HCT116 (cell line): ENCODE measurements around the gene NSFL1C. TPM values are rescaled to one million over a fixed set of nuclear protein-coding genes. Genes with fewer than 3 reads are reported as not detected.

Source experiments
- ATAC-seq: fragments of 200-7000 bp; cut with Tn5 transposase; 2 replicates; pipeline ENCODE4 v1.9.1; 2020; ENCODE audit warnings: mild to moderate bottlenecking, moderate library complexity
- BruUV-seq: library from RNA; stranded (reverse); fragments of 400-500 nt; replicated peaks from 2 replicates; lab custom pipeline; 2021; lab: Mats Ljungman, UMichigan
- CTCF ChIA-PET: fragments of 300-600 bp; sonication (Branson Sonifier 250); formaldehyde crosslinking; loops from one replicate; lab custom pipeline; 2021; ENCODE audit warnings: antibody characterized with exemption; lab: Charles Lee
- POLR2A ChIA-PET: fragments of 300-600, 350-600 bp; sonication (Branson Sonifier 250); formaldehyde crosslinking; loops from one replicate; lab custom pipeline; 2021; ENCODE audit warnings: antibody characterized with exemption; lab: Charles Lee
- RAD21 ChIA-PET, 2 experiments: fragments of 300-600 bp; sonication (Branson Sonifier 250); formaldehyde crosslinking; loops; one replicate each; lab custom pipeline; 2023; ENCODE audit warnings: low total read pairs in 2 of 2; ENCODE audit not compliant: uncharacterized antibody in 2 of 2, unreplicated experiment in 2 of 2, low non-redundant PET in 1 of 2; lab: Charles Lee
- DNase-seq: peaks from one replicate; pipeline ENCODE4 v3.0.0-alpha.2; 2010; ENCODE audit warnings: low read depth, low spot score
- H2AFZ ChIP-seq: fragments of 200-600 bp; shearing (Covaris generic), sonication (generic); 2 replicates; pipeline ENCODE4 v1.6.1; 2017; ENCODE audit warnings: low read depth, mixed run types, mixed read lengths, antibody characterized with exemption, low read length; ENCODE audit not compliant: poor library complexity, severe bottlenecking
- H3K27ac ChIP-seq: 2 replicates; pipeline ENCODE4 v1.5.1; 2012; ENCODE audit warnings: low read depth, low read length
- H3K27me3 ChIP-seq: fragments of 200-600 bp; sonication (generic); 2 replicates; pipeline ENCODE4 v1.6.1; 2016; ENCODE audit warnings: mixed run types, low read length, mixed read lengths; ENCODE audit not compliant: insufficient read depth
- H3K36me3 ChIP-seq, 2 experiments: fragments of 200-500 bp in 1 of 2; fragments of 200-600 bp in 1 of 2; sonication (Bioruptor generic) in 1 of 2; sonication (generic) in 1 of 2; 2 replicates each; pipeline versions ENCODE4 v1.5.1 to v1.6.1; 2014 to 2016; ENCODE audit warnings: low read length in 2 of 2, inconsistent platforms in 1 of 2, mixed read lengths in 1 of 2, mixed run types in 1 of 2; ENCODE audit not compliant: insufficient read depth in 2 of 2, control insufficient read depth in 1 of 2
- H3K4me1 ChIP-seq, 2 experiments: fragments of 200-600 bp in 1 of 2; sonication (generic) in 1 of 2; 2 replicates each; pipeline versions ENCODE4 v1.5.1 to v1.6.1; 2012 to 2017; ENCODE audit warnings: low read length in 2 of 2, inconsistent platforms in 1 of 2, mild to moderate bottlenecking in 1 of 2, mixed read lengths in 1 of 2, mixed run types in 1 of 2, moderate library complexity in 1 of 2; ENCODE audit not compliant: insufficient read depth in 2 of 2, control insufficient read depth in 1 of 2
- H3K4me2 ChIP-seq: fragments of 200-600 bp; sonication (generic); 2 replicates; pipeline ENCODE4 v1.6.1; 2017; ENCODE audit warnings: mixed run types, low read length, mixed read lengths
- H3K4me3 ChIP-seq, 2 experiments: fragments of 200-600 bp in 1 of 2; sonication (generic) in 1 of 2; replicated peaks in 1 of 2; 2 replicates each; pipeline ENCODE4 v1.5.1; 2011 to 2016; ENCODE audit warnings: low read length in 2 of 2, control low read depth in 1 of 2, low read depth in 1 of 2, mild to moderate bottlenecking in 1 of 2, mixed read lengths in 1 of 2, mixed run types in 1 of 2
- H3K79me2 ChIP-seq: fragments of 200-600 bp; sonication (generic); 2 replicates; pipeline ENCODE4 v1.6.1; 2017; ENCODE audit warnings: mild to moderate bottlenecking, mixed run types, low read length, moderate library complexity, mixed read lengths; ENCODE audit not compliant: insufficient read depth
- H3K9ac ChIP-seq: fragments of 200-600 bp; sonication (generic); 2 replicates; pipeline ENCODE4 v1.6.1; 2016; ENCODE audit warnings: low read length, mixed read lengths
- H3K9me2 ChIP-seq: fragments of 200-600 bp; sonication (generic), shearing (Covaris generic); 2 replicates; pipeline ENCODE4 v1.6.1; 2017; ENCODE audit warnings: mixed run types, mild to moderate bottlenecking, moderate library complexity; ENCODE audit not compliant: insufficient read depth
- H3K9me3 ChIP-seq, 2 experiments: fragments of 200-500 bp in 1 of 2; fragments of 200-600 bp in 1 of 2; sonication (Bioruptor generic) in 1 of 2; sonication (generic) in 1 of 2; 2 replicates each; pipeline ENCODE4 v1.6.1; 2014 to 2017; ENCODE audit warnings: low read length in 2 of 2, mixed read lengths in 2 of 2, inconsistent platforms in 1 of 2, low read depth in 1 of 2, mild to moderate bottlenecking in 1 of 2, mixed run types in 1 of 2, moderate library complexity in 1 of 2; ENCODE audit not compliant: control insufficient read depth in 1 of 2, insufficient read depth in 1 of 2
- H4K20me1 ChIP-seq: fragments of 200-600 bp; sonication (generic), shearing (Covaris generic); 2 replicates; pipeline ENCODE4 v1.6.1; 2017; ENCODE audit warnings: mixed run types, mild to moderate bottlenecking, moderate library complexity; ENCODE audit not compliant: insufficient read depth
- CBX3 ChIP-seq: IDR thresholded peaks from 2 replicates; pipeline ENCODE4 v1.6.1; 2012; ENCODE audit warnings: low read depth
- CEBPB ChIP-seq: IDR thresholded peaks from 2 replicates; pipeline ENCODE4 v1.6.1; 2012; ENCODE audit warnings: low read depth
- EGR1 ChIP-seq: IDR thresholded peaks from 2 replicates; pipeline ENCODE4 v1.6.1; 2012; ENCODE audit warnings: low read depth
- ELF1 ChIP-seq: IDR thresholded peaks from 2 replicates; pipeline ENCODE4 v1.6.1; 2012; ENCODE audit warnings: low read depth, borderline replicate concordance
- EZH2 ChIP-seq: fragments of 200-600 bp; sonication (generic); IDR thresholded peaks from 2 replicates; pipeline ENCODE4 v1.6.1; 2017; ENCODE audit warnings: antibody characterized with exemption, mixed run types
- JUND ChIP-seq: IDR thresholded peaks from 2 replicates; pipeline ENCODE4 v1.6.1; 2012
- RAD21 ChIP-seq: IDR thresholded peaks from 2 replicates; pipeline ENCODE4 v1.6.1; 2012; ENCODE audit warnings: low read depth, mild to moderate bottlenecking
- SP1 ChIP-seq: IDR thresholded peaks from 2 replicates; pipeline ENCODE4 v1.6.1; 2012; ENCODE audit warnings: low read depth
- SRF ChIP-seq: IDR thresholded peaks from 2 replicates; pipeline ENCODE4 v1.6.1; 2012; ENCODE audit warnings: low read depth
- TCF7L2 ChIP-seq: IDR thresholded peaks from 2 replicates; pipeline ENCODE4 v1.7.0; 2011; ENCODE audit warnings: borderline replicate concordance, inconsistent platforms; ENCODE audit not compliant: insufficient read depth, insufficient read length; ENCODE audit errors: extremely low read depth
- YY1 ChIP-seq: IDR thresholded peaks from 2 replicates; pipeline ENCODE4 v1.6.1; 2011; ENCODE audit warnings: low read length, low read depth, moderate library complexity, mild to moderate bottlenecking; ENCODE audit not compliant: insufficient replicate concordance; ENCODE audit errors: extremely low read depth
- ZNF274 ChIP-seq: fragments of 200-500 bp; sonication (Bioruptor generic); IDR thresholded peaks from 2 replicates; pipeline ENCODE4 v1.6.1; 2014; ENCODE audit warnings: mild to moderate bottlenecking, low read depth, low read length, inconsistent platforms
- intact Hi-C: fragments of 100-400 bp; cut with micrococcal nuclease; formaldehyde crosslinking; loops from 2 replicates; pipeline ENCODE4 v1.10.0; 2022
- total RNA-seq: library from RNA; stranded (reverse); gene quantifications from one replicate; pipeline ENCODE4 v1.2.1, GENCODE V29; 2021; ENCODE audit not compliant: unreplicated experiment
- TF ChIP-seq, protein P1 (sequence below), 3 experiments: fragments of 200-600 bp in 1 of 3; sonication (generic) in 1 of 3; IDR thresholded peaks in 2 of 3; conservative IDR thresholded peaks in 1 of 3; 2 replicates each; pipeline ENCODE4 v1.5.1; 2012 to 2017; ENCODE audit warnings: low read depth in 2 of 3, low read length in 2 of 3, antibody characterized with exemption in 1 of 3, borderline replicate concordance in 1 of 3, control low read depth in 1 of 3, mild to moderate bottlenecking in 1 of 3, mixed read lengths in 1 of 3, mixed run types in 1 of 3, moderate library complexity in 1 of 3; ENCODE audit not compliant: insufficient read depth in 1 of 3
- TF ChIP-seq, protein P2 (sequence below): IDR thresholded peaks from 2 replicates; pipeline ENCODE4 v1.6.1; 2012; ENCODE audit warnings: low read depth
- TF ChIP-seq, protein P3 (sequence below): IDR thresholded peaks from 2 replicates; pipeline ENCODE4 v1.6.1; 2012
- TF ChIP-seq, protein P4 (sequence below): IDR thresholded peaks from 2 replicates; pipeline ENCODE4 v1.6.1; 2012

Gene NSFL1C
- total RNA-seq, 1 experiment from 2014 or later: 93.4 TPM

DNA sequence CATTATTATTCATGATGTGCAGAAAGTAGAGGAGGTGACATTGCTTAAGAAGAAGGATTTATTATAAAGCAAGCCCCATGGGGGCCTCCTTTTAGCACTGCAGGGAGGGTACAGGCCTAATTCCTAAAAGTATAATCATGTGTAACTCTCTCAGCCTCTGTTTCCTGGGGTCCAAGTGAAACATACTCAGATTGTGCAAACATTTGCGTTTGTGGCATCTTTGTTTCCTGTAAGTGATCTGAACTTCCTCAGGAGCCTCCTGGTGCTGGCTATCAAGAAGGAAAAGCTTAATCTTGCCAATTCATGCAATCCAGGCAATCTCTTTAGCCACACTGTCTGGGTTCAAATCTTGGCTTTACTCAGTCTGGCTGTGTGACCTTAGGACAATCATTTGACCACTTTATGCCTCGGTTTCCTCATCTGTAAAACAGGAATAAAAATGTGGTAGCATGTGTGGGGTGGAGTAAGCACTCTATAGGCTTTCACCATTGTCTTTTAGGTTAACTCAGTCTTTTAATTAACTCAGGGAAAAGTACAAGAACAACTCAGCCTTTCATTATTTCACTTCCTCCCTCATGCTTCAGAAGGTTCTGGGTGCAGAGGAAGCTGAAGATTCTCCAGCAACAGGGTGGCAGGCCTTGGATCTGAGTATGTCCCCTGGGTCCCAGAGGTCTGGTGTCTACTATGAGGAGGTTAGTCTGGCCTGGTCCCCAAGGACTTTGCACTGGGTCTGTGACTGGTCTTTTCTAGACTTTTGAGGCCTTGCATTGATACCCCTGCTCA, 25.4 kb upstream of the NSFL1C start:
- no peak overlapping the region for H2AFZ ChIP-seq
- H4K20me1 ChIP-seq: no peaks in the 10 kb centered on the region
- H3K9me3 ChIP-seq: no peaks in the 10 kb centered on the region; a peak in 1 of 4 replicates
- no peak for ATAC-seq
- no peak overlapping the region for H3K4me2 ChIP-seq
- no peaks in the 10 kb centered on the region for H3K36me3 ChIP-seq
- no peak overlapping the region for H3K27ac ChIP-seq
- BruUV-seq: no TSS peak
- H3K4me1 ChIP-seq: peaks cover 0 to 18% of the 10 kb centered on the region in 2 experiments; a peak in 2 of 4 replicates
- no peak overlapping the region for H3K4me3 ChIP-seq
- CTCF ChIA-PET: no interaction called here
- no peaks in the 10 kb centered on the region for H3K79me2 ChIP-seq
- POLR2A ChIA-PET: no interaction called here
- H3K9me2 ChIP-seq: no peaks in the 10 kb centered on the region
- TF ChIP-seq EGR1 (no peak), YY1 (no peak), JUND (no peak), CEBPB (no peak), EZH2 (no peak), ZNF274 (no peak), RAD21 (no peak), CBX3 (no peak), ELF1 (no peak), SRF (no peak), SP1 (no peak), TCF7L2 (no peak)
- TF ChIP-seq, protein P1, sequence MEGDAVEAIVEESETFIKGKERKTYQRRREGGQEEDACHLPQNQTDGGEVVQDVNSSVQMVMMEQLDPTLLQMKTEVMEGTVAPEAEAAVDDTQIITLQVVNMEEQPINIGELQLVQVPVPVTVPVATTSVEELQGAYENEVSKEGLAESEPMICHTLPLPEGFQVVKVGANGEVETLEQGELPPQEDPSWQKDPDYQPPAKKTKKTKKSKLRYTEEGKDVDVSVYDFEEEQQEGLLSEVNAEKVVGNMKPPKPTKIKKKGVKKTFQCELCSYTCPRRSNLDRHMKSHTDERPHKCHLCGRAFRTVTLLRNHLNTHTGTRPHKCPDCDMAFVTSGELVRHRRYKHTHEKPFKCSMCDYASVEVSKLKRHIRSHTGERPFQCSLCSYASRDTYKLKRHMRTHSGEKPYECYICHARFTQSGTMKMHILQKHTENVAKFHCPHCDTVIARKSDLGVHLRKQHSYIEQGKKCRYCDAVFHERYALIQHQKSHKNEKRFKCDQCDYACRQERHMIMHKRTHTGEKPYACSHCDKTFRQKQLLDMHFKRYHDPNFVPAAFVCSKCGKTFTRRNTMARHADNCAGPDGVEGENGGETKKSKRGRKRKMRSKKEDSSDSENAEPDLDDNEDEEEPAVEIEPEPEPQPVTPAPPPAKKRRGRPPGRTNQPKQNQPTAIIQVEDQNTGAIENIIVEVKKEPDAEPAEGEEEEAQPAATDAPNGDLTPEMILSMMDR (IDR thresholded peaks at IDR 0.05 in 2 of 3, conservative IDR thresholded peaks at IDR 0.05 in 1 of 3; ENCODE audit: borderline replicate concordance in 1 of 3, insufficient read depth in 1 of 3, low read depth in 2 of 3, low read length in 2 of 3): no peak
- TF ChIP-seq, protein P2, sequence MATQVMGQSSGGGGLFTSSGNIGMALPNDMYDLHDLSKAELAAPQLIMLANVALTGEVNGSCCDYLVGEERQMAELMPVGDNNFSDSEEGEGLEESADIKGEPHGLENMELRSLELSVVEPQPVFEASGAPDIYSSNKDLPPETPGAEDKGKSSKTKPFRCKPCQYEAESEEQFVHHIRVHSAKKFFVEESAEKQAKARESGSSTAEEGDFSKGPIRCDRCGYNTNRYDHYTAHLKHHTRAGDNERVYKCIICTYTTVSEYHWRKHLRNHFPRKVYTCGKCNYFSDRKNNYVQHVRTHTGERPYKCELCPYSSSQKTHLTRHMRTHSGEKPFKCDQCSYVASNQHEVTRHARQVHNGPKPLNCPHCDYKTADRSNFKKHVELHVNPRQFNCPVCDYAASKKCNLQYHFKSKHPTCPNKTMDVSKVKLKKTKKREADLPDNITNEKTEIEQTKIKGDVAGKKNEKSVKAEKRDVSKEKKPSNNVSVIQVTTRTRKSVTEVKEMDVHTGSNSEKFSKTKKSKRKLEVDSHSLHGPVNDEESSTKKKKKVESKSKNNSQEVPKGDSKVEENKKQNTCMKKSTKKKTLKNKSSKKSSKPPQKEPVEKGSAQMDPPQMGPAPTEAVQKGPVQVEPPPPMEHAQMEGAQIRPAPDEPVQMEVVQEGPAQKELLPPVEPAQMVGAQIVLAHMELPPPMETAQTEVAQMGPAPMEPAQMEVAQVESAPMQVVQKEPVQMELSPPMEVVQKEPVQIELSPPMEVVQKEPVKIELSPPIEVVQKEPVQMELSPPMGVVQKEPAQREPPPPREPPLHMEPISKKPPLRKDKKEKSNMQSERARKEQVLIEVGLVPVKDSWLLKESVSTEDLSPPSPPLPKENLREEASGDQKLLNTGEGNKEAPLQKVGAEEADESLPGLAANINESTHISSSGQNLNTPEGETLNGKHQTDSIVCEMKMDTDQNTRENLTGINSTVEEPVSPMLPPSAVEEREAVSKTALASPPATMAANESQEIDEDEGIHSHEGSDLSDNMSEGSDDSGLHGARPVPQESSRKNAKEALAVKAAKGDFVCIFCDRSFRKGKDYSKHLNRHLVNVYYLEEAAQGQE: no peak
- TF ChIP-seq, protein P3, sequence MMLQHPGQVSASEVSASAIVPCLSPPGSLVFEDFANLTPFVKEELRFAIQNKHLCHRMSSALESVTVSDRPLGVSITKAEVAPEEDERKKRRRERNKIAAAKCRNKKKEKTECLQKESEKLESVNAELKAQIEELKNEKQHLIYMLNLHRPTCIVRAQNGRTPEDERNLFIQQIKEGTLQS: no peak
- TF ChIP-seq, protein P4, sequence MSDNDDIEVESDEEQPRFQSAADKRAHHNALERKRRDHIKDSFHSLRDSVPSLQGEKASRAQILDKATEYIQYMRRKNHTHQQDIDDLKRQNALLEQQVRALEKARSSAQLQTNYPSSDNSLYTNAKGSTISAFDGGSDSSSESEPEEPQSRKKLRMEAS: no peak
- RAD21 ChIA-PET: no interaction called here
- intact Hi-C loops: no loop called here
- H3K9ac ChIP-seq: no peak overlapping the region
- H3K27me3 ChIP-seq: no peaks in the 10 kb centered on the region
- no peak for DNase-seq
